Measurements from ENCODE around the gene ELMOD1. TPM values are rescaled to one million over a fixed set of nuclear protein-coding genes. Genes with fewer than 3 reads are reported as not detected.

The ELMOD1 gene
- total and polyA plus RNA-seq, 2 experiments from 2014 or later: 1.2 to 1.6 TPM

DNA sequence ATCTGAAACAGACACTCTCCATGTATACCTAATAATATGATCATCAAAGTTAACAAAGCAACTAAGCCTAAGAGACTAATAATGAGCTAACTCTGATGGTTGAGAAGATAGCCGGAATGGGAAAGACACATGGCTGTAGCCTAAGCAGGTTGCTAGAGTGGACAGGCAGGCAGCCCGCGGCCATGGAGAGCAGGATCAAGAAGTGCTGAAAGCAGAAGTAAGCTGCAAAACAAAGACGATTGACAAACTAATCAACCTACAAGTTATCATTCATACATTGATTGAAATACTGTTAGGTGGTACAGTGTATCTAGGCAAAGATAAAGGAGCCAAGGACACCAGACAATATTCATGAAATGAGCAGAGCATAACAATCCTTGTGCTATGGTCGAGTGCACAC lies 91.6 kb downstream of the ELMOD1 start:
- no peaks in the 10 kb centered on the region for H3K79me2 ChIP-seq (replicated peaks; ENCODE audit: insufficient read depth)

More for the DNA sequence above, 91.6 kb downstream of the ELMOD1 start:
- Histone ChIP-seq H3F3A (replicated peaks; ENCODE audit: low read depth) (no peaks in the 10 kb centered on the region), H3K4me3 (no peak overlapping the region), H3K4me2 (no peak overlapping the region), H3K9me2 (ENCODE audit: insufficient read depth) (no peaks in the 10 kb centered on the region), H3K27me3 (ENCODE audit: insufficient read depth) (no peaks in the 10 kb centered on the region), H4K20me1 (replicated peaks; ENCODE audit: insufficient read depth) (no peaks in the 10 kb centered on the region), H2AFZ (no peak overlapping the region), H3K4me1 (ENCODE audit: insufficient read depth) (no peaks in the 10 kb centered on the region), H3K36me3 (ENCODE audit: insufficient read depth) (no peaks in the 10 kb centered on the region; the same call in 1 of the 2 replicates), H3K27ac (ENCODE audit: low read depth) (no peak overlapping the region)
- Mint-ChIP-seq H3K9me3 (no peaks in the 10 kb centered on the region), H3K4me1 (peaks cover 3% of the 10 kb centered on the region; the same call in 2 of the 3 replicates), H3K36me3 (ENCODE audit: low read depth) (no peaks in the 10 kb centered on the region), H3K4me3 (no peak overlapping the region), H3K27ac (no peak overlapping the region), H3K27me3 (ENCODE audit: insufficient read depth, low read depth, poor library complexity) (no peaks in the 10 kb centered on the region)
- no peak for ATAC-seq
- TF ChIP-seq, protein P1, sequence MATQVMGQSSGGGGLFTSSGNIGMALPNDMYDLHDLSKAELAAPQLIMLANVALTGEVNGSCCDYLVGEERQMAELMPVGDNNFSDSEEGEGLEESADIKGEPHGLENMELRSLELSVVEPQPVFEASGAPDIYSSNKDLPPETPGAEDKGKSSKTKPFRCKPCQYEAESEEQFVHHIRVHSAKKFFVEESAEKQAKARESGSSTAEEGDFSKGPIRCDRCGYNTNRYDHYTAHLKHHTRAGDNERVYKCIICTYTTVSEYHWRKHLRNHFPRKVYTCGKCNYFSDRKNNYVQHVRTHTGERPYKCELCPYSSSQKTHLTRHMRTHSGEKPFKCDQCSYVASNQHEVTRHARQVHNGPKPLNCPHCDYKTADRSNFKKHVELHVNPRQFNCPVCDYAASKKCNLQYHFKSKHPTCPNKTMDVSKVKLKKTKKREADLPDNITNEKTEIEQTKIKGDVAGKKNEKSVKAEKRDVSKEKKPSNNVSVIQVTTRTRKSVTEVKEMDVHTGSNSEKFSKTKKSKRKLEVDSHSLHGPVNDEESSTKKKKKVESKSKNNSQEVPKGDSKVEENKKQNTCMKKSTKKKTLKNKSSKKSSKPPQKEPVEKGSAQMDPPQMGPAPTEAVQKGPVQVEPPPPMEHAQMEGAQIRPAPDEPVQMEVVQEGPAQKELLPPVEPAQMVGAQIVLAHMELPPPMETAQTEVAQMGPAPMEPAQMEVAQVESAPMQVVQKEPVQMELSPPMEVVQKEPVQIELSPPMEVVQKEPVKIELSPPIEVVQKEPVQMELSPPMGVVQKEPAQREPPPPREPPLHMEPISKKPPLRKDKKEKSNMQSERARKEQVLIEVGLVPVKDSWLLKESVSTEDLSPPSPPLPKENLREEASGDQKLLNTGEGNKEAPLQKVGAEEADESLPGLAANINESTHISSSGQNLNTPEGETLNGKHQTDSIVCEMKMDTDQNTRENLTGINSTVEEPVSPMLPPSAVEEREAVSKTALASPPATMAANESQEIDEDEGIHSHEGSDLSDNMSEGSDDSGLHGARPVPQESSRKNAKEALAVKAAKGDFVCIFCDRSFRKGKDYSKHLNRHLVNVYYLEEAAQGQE (IDR thresholded peaks at IDR 0.05; ENCODE audit: unreplicated experiment): no peak
- no peak for TF ChIP-seq JUNB (IDR thresholded peaks at IDR 0.05; ENCODE audit: unreplicated experiment)
- TF ChIP-seq STAT1 (IDR thresholded peaks at IDR 0.05; ENCODE audit: unreplicated experiment): no peak
- no peak for TF ChIP-seq EZH2 (IDR thresholded peaks at IDR 0.05; ENCODE audit: low read depth, unreplicated experiment)
- TF ChIP-seq POLR2AphosphoS5 (IDR thresholded peaks at IDR 0.05; ENCODE audit: low read depth): no peak
- no peak for TF ChIP-seq CTCF (conservative IDR thresholded peaks at IDR 0.05; ENCODE audit: low read depth in 2 of 2)
- TF ChIP-seq NANOG (IDR thresholded peaks at IDR 0.05; ENCODE audit: borderline replicate concordance): no peak
- TF ChIP-seq ZNF331 (CRISPR knock-in tag; IDR thresholded peaks at IDR 0.05; ENCODE audit: low read depth): no peak
- TF ChIP-seq ZNF114 (CRISPR knock-in tag; IDR thresholded peaks at IDR 0.05): no peak
- no peak for TF ChIP-seq EZH2phosphoT487 (IDR thresholded peaks at IDR 0.05; ENCODE audit: unreplicated experiment)
- TF ChIP-seq, protein P2, sequence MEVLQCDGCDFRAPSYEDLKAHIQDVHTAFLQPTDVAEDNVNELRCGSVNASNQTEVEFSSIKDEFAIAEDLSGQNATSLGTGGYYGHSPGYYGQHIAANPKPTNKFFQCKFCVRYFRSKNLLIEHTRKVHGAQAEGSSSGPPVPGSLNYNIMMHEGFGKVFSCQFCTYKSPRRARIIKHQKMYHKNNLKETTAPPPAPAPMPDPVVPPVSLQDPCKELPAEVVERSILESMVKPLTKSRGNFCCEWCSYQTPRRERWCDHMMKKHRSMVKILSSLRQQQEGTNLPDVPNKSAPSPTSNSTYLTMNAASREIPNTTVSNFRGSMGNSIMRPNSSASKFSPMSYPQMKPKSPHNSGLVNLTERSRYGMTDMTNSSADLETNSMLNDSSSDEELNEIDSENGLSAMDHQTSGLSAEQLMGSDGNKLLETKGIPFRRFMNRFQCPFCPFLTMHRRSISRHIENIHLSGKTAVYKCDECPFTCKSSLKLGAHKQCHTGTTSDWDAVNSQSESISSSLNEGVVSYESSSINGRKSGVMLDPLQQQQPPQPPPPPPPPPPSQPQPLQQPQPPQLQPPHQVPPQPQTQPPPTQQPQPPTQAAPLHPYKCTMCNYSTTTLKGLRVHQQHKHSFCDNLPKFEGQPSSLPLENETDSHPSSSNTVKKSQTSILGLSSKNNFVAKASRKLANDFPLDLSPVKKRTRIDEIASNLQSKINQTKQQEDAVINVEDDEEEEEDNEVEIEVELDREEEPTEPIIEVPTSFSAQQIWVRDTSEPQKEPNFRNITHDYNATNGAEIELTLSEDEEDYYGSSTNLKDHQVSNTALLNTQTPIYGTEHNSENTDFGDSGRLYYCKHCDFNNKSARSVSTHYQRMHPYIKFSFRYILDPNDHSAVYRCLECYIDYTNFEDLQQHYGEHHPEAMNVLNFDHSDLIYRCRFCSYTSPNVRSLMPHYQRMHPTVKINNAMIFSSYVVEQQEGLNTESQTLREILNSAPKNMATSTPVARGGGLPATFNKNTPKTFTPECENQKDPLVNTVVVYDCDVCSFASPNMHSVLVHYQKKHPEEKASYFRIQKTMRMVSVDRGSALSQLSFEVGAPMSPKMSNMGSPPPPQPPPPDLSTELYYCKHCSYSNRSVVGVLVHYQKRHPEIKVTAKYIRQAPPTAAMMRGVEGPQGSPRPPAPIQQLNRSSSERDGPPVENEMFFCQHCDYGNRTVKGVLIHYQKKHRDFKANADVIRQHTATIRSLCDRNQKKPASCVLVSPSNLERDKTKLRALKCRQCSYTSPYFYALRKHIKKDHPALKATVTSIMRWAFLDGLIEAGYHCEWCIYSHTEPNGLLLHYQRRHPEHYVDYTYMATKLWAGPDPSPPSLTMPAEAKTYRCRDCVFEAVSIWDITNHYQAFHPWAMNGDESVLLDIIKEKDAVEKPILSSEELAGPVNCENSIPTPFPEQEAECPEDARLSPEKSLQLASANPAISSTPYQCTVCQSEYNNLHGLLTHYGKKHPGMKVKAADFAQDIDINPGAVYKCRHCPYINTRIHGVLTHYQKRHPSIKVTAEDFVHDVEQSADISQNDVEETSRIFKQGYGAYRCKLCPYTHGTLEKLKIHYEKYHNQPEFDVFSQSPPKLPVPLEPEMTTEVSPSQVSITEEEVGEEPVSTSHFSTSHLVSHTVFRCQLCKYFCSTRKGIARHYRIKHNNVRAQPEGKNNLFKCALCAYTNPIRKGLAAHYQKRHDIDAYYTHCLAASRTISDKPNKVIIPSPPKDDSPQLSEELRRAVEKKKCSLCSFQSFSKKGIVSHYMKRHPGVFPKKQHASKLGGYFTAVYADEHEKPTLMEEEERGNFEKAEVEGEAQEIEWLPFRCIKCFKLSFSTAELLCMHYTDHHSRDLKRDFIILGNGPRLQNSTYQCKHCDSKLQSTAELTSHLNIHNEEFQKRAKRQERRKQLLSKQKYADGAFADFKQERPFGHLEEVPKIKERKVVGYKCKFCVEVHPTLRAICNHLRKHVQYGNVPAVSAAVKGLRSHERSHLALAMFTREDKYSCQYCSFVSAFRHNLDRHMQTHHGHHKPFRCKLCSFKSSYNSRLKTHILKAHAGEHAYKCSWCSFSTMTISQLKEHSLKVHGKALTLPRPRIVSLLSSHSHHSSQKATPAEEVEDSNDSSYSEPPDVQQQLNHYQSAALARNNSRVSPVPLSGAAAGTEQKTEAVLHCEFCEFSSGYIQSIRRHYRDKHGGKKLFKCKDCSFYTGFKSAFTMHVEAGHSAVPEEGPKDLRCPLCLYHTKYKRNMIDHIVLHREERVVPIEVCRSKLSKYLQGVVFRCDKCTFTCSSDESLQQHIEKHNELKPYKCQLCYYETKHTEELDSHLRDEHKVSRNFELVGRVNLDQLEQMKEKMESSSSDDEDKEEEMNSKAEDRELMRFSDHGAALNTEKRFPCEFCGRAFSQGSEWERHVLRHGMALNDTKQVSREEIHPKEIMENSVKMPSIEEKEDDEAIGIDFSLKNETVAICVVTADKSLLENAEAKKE (CRISPR knock-in tag; IDR thresholded peaks at IDR 0.05): no peak
- DNase-seq (ENCODE audit: low spot score): no peak

All from GM23338 (cell line).